ENCODE results near the gene RPP25L.

DNA sequence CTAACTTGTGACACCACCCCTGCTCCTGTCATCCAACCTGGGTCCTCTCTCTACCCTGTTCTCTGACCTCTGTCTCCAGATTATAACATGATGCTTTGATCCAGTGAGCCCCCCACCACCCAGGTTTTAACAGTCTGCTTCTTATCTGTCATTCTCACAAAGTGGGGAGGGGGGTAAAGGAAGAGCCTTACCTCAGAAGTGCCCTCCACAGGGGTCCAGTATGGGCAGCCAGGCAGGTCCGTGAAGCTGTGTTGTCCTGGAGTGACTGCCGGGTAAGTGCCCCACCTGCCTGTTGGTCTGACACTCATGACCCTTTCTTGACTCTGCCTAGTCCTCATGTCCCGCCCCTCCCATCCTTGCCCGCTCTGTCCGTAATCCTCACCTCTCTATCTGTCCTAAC, 43.5 kb upstream of the RPP25L start:
- TF ChIP-seq, protein P1, sequence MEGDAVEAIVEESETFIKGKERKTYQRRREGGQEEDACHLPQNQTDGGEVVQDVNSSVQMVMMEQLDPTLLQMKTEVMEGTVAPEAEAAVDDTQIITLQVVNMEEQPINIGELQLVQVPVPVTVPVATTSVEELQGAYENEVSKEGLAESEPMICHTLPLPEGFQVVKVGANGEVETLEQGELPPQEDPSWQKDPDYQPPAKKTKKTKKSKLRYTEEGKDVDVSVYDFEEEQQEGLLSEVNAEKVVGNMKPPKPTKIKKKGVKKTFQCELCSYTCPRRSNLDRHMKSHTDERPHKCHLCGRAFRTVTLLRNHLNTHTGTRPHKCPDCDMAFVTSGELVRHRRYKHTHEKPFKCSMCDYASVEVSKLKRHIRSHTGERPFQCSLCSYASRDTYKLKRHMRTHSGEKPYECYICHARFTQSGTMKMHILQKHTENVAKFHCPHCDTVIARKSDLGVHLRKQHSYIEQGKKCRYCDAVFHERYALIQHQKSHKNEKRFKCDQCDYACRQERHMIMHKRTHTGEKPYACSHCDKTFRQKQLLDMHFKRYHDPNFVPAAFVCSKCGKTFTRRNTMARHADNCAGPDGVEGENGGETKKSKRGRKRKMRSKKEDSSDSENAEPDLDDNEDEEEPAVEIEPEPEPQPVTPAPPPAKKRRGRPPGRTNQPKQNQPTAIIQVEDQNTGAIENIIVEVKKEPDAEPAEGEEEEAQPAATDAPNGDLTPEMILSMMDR (IDR thresholded peaks at IDR 0.05; ENCODE audit: low read depth, low read length, poor library complexity, severe bottlenecking): no peak
- no peak for TF ChIP-seq EZH2phosphoT487 (IDR thresholded peaks at IDR 0.05; ENCODE audit: borderline replicate concordance, low read length)
